ENCODE measurements around the gene C11orf68. TPM values are rescaled to one million over a fixed set of nuclear protein-coding genes. Genes with fewer than 3 reads are reported as not detected.

The C11orf68 gene
- total RNA-seq, 4 donors from 2014 or later: 11.5 to 53.0 (median 29.7) TPM

- H3K27me3 ChIP-seq: no peaks in the 10 kb centered on the region
- H3K27ac ChIP-seq: peak overlapping the region; percentile 23 to 29
- peaks cover 5 to 16% of the 10 kb centered on the region in 2 donors for H3K4me1 ChIP-seq
- TF ChIP-seq CTCF (IDR thresholded peaks at IDR 0.05): peak; percentile 18 to 62 (median 52)
- TF ChIP-seq POLR2A (IDR thresholded peaks at IDR 0.05): no peak
- H3K9me3 ChIP-seq: no peaks in the 10 kb centered on the region
- H3K4me3 ChIP-seq: no peak overlapping the region
- intact Hi-C loops (cut with DNase I; ENCODE audit: low total_unique reads): no loop called here
- peak; percentile 79 for DNase-seq
- H3K36me3 ChIP-seq: no peaks in the 10 kb centered on the region
These were observed 6.9 kb downstream of the C11orf68 start for GRCh38 chr11:65911682-65912568.

- TF ChIP-seq CTCF (IDR thresholded peaks at IDR 0.05) (no peak), POLR2A (IDR thresholded peaks at IDR 0.05) (no peak)
- intact Hi-C loops (cut with DNase I; ENCODE audit: low total_unique reads): no loop called here
- no peak for DNase-seq
- Histone ChIP-seq H3K27me3 (no peaks in the 10 kb centered on the region), H3K4me1 (no peaks in the 10 kb centered on the region), H3K27ac (no peak overlapping the region), H3K4me3 (no peak overlapping the region), H3K9me3 (no peaks in the 10 kb centered on the region), H3K36me3 (no peaks in the 10 kb centered on the region)
These were observed 11.0 kb downstream of the C11orf68 start for GRCh38 chr11:65907878-65908277.

GRCh38 chr11:65906602-65907001 lies 12.3 kb downstream of the C11orf68 start:
- H3K4me1 ChIP-seq: no peaks in the 10 kb centered on the region
- no peak overlapping the region for H3K27ac ChIP-seq
- intact Hi-C loops (cut with DNase I; ENCODE audit: low total_unique reads): no loop called here

GRCh38 chr11:65903715-65904114 lies 15.1 kb downstream of the C11orf68 start:
- DNase-seq: no peak
- Histone ChIP-seq H3K27me3 (peaks cover 0 to 14% of the 10 kb centered on the region in 2 donors), H3K36me3 (no peaks in the 10 kb centered on the region), H3K9me3 (no peaks in the 10 kb centered on the region), H3K4me1 (peaks cover 5 to 7% of the 10 kb centered on the region in 2 donors), H3K27ac (no peak overlapping the region), H3K4me3 (no peak overlapping the region)
- intact Hi-C loops (cut with DNase I; ENCODE audit: low total_unique reads): no loop called here
- TF ChIP-seq POLR2A (IDR thresholded peaks at IDR 0.05): no peak
- TF ChIP-seq CTCF (IDR thresholded peaks at IDR 0.05): no peak

More at GRCh38 chr11:65906602-65907001, 12.3 kb downstream of the C11orf68 start:
- H3K27me3 ChIP-seq: no peaks in the 10 kb centered on the region
- TF ChIP-seq CTCF (IDR thresholded peaks at IDR 0.05) (no peak), POLR2A (IDR thresholded peaks at IDR 0.05) (no peak)
- no peak overlapping the region for H3K4me3 ChIP-seq
- no peaks in the 10 kb centered on the region for H3K9me3 ChIP-seq
- H3K36me3 ChIP-seq: no peaks in the 10 kb centered on the region
- no peak for DNase-seq

GRCh38 chr11:65903068-65903481 lies 15.8 kb downstream of the C11orf68 start:
- no peaks in the 10 kb centered on the region for H3K9me3 ChIP-seq
- DNase-seq: no peak
- no peak for TF ChIP-seq POLR2A (IDR thresholded peaks at IDR 0.05)
- no peak for TF ChIP-seq CTCF (IDR thresholded peaks at IDR 0.05)
- intact Hi-C loops (cut with DNase I; ENCODE audit: low total_unique reads): no loop called here
- H3K27ac ChIP-seq: no peak overlapping the region
- no peaks in the 10 kb centered on the region for H3K36me3 ChIP-seq
- no peak overlapping the region for H3K4me3 ChIP-seq
- peaks cover 0 to 17% of the 10 kb centered on the region in 2 donors for H3K27me3 ChIP-seq
- H3K4me1 ChIP-seq: peaks cover 5 to 7% of the 10 kb centered on the region in 2 donors

Measured in uterus (tissue), 4 donors.